Tibial nerve (tissue), 4 donors: ENCODE measurements around the gene STMP1. TPM values are rescaled to one million over a fixed set of nuclear protein-coding genes. Genes with fewer than 3 reads are reported as not detected.

ENCODE experiments used
- DNase-seq, 2 donors: peaks; one replicate each; pipeline ENCODE4 v3.0.0-alpha.2; 2019; ENCODE audit warnings: low spot score in 2 of 2
- H3K27ac ChIP-seq, 4 donors: fragments of 200-600 bp; sonication (generic) in 3 of 4; one replicate each; pipeline ENCODE4 v1.5.1; 2017 to 2019; ENCODE audit warnings: mild to moderate bottlenecking in 1 of 4
- H3K27me3 ChIP-seq, 2 donors: fragments of 200-600 bp; sonication (generic) in 1 of 2; one replicate each; pipeline versions ENCODE4 v1.5.1 to v1.6.0; 2017 to 2019
- H3K36me3 ChIP-seq, 3 donors: fragments of 200-600 bp; sonication (generic); one replicate each; pipeline ENCODE4 v1.5.1; 2018 to 2019
- H3K4me1 ChIP-seq, 4 donors: fragments of 200-600 bp; sonication (generic) in 3 of 4; one replicate each; pipeline ENCODE4 v1.5.1; 2017 to 2019
- H3K4me3 ChIP-seq, 4 donors: fragments of 200-600 bp; sonication (generic) in 3 of 4; one replicate each; pipeline ENCODE4 v1.5.1; 2017 to 2019; ENCODE audit warnings: mild to moderate bottlenecking in 1 of 4, moderate library complexity in 1 of 4
- H3K9me3 ChIP-seq, 4 donors: fragments of 200-600 bp; sonication (generic) in 3 of 4; one replicate each; pipeline ENCODE4 v1.5.1; 2017 to 2019
- CTCF ChIP-seq, 5 experiments: fragments of 200-600 bp in 3 of 5; fragments of 450-650 bp in 2 of 5; sonication (generic) in 3 of 5; IDR thresholded peaks; one replicate each; pipeline ENCODE4 v1.5.1; 2016 to 2019; ENCODE audit warnings: antibody characterized with exemption in 5 of 5, mild to moderate bottlenecking in 3 of 5, moderate library complexity in 2 of 5
- EP300 ChIP-seq, 2 donors: sonication (generic); formaldehyde crosslinking; IDR thresholded peaks; one replicate each; pipeline ENCODE4 v1.6.1; 2017; ENCODE audit warnings: antibody characterized with exemption in 2 of 2, mild to moderate bottlenecking in 1 of 2
- POLR2A ChIP-seq, 2 donors: fragments of 450-650 bp; IDR thresholded peaks; one replicate each; pipeline ENCODE4 v1.6.1; 2017; ENCODE audit warnings: antibody characterized with exemption in 2 of 2, mild to moderate bottlenecking in 2 of 2, moderate library complexity in 2 of 2
- WGBS, 2 donors: methylation state at CpG; one replicate each; pipeline ENCODE4 v1.1.5; 2018; 5-methylcytosine and 5-hydroxymethylcytosine counted together
- total RNA-seq, 4 donors: library from RNA; depleted of rRNA; stranded (reverse); fragments of >200 nt; gene quantifications; one replicate each; pipeline ENCODE4 v1.1.0, GENCODE V29; 2016

STMP1 gene
- total RNA-seq, 4 donors from 2014 or later = 17.1 to 23.9 (median 23.3) TPM

- no peaks in the 10 kb centered on the region for H3K27me3 ChIP-seq
- no peak overlapping the region for H3K27ac ChIP-seq
- H3K4me1 ChIP-seq = no peaks in the 10 kb centered on the region
- no peak for DNase-seq
- H3K9me3 ChIP-seq = no peaks in the 10 kb centered on the region
- no peak overlapping the region for H3K4me3 ChIP-seq
- WGBS, 2 donors = 80 to 88% methylated on average over 4 of the region's 4 CpGs
- peaks cover 0 to 63% (median 0%) of the 10 kb centered on the region in 3 donors for H3K36me3 ChIP-seq
- TF ChIP-seq CTCF (IDR thresholded peaks at IDR 0.05) (no peak), POLR2A (IDR thresholded peaks at IDR 0.05) (no peak), EP300 (IDR thresholded peaks at IDR 0.05) (no peak)
Observed at GRCh38 chr7:135693558-135693957, 31.2 kb downstream of the STMP1 start.

- H3K36me3 ChIP-seq = peaks cover 0 to 39% (median 0%) of the 10 kb centered on the region in 3 donors
- WGBS, 2 donors = 40 to 51% methylated on average over 8 of the region's 8 CpGs
- no peak overlapping the region for H3K4me3 ChIP-seq
- TF ChIP-seq CTCF (IDR thresholded peaks at IDR 0.05) (no peak), POLR2A (IDR thresholded peaks at IDR 0.05) (no peak), EP300 (IDR thresholded peaks at IDR 0.05) (no peak)
- H3K9me3 ChIP-seq = no peaks in the 10 kb centered on the region
- H3K4me1 ChIP-seq = no peaks in the 10 kb centered on the region
- no peak overlapping the region for H3K27ac ChIP-seq
- no peaks in the 10 kb centered on the region for H3K27me3 ChIP-seq
- DNase-seq = no peak
Observed at GRCh38 chr7:135697276-135698049, 35.1 kb downstream of the STMP1 start.

GRCh38 chr7:135704074-135704473, 41.8 kb downstream of the STMP1 start:
- 61 to 74% methylated on average over 2 of the region's 2 CpGs for WGBS, 2 donors
- no peak for DNase-seq
- Histone ChIP-seq H3K36me3 (peaks cover 0 to 21% (median 0%) of the 10 kb centered on the region in 3 donors), H3K4me3 (no peak overlapping the region), H3K4me1 (no peaks in the 10 kb centered on the region), H3K27ac (no peak overlapping the region), H3K27me3 (no peaks in the 10 kb centered on the region), H3K9me3 (no peaks in the 10 kb centered on the region)
- TF ChIP-seq CTCF (IDR thresholded peaks at IDR 0.05) (no peak), POLR2A (IDR thresholded peaks at IDR 0.05) (no peak), EP300 (IDR thresholded peaks at IDR 0.05) (no peak)

GRCh38 chr7:135704698-135705097, 42.4 kb downstream of the STMP1 start:
- no peak for DNase-seq
- Histone ChIP-seq H3K4me3 (no peak overlapping the region), H3K27me3 (no peaks in the 10 kb centered on the region), H3K9me3 (no peaks in the 10 kb centered on the region), H3K27ac (no peak overlapping the region), H3K36me3 (peaks cover 0 to 19% (median 0%) of the 10 kb centered on the region in 3 donors), H3K4me1 (no peaks in the 10 kb centered on the region)
- 70 to 78% methylated on average over 5 of the region's 5 CpGs for WGBS, 2 donors
- TF ChIP-seq EP300 (IDR thresholded peaks at IDR 0.05) (no peak), CTCF (IDR thresholded peaks at IDR 0.05) (no peak), POLR2A (IDR thresholded peaks at IDR 0.05) (no peak)

- H3K27ac ChIP-seq = no peak overlapping the region
- H3K4me1 ChIP-seq = peaks cover 0 to 4% (median 0%) of the 10 kb centered on the region in 4 donors
- H3K36me3 ChIP-seq = peaks cover 0 to 8% (median 0%) of the 10 kb centered on the region in 3 donors
- no peak for DNase-seq
- TF ChIP-seq POLR2A (IDR thresholded peaks at IDR 0.05) (no peak), EP300 (IDR thresholded peaks at IDR 0.05) (no peak), CTCF (IDR thresholded peaks at IDR 0.05) (no peak)
- H3K4me3 ChIP-seq = no peak overlapping the region
- no peaks in the 10 kb centered on the region for H3K9me3 ChIP-seq
- no peaks in the 10 kb centered on the region for H3K27me3 ChIP-seq
- 90 to 94% methylated on average over 19 to 20 of the region's 20 CpGs for WGBS, 2 donors
Observed at GRCh38 chr7:135706038-135706742, 43.9 kb downstream of the STMP1 start.
